ENCODE measurements around the gene HCFC2.

GRCh38 chr12:104059963-104060362 lies 4.4 kb upstream of the HCFC2 start:
- TF ChIP-seq CTCF (IDR thresholded peaks at IDR 0.05; ENCODE audit: low read depth, low read length, missing input control) (no peak), TAF1 (conservative IDR thresholded peaks at IDR 0.05) (no peak), RAD21 (IDR thresholded peaks at IDR 0.05) (no peak)

Data from liver (tissue), 3 donors.